Measurements from ENCODE around the gene GRAP2. TPM values are rescaled to one million over a fixed set of nuclear protein-coding genes. Genes with fewer than 3 reads are reported as not detected.

The GRAP2 gene
- total RNA-seq, 4 donors from 2014 or later: 0.67 to 3.1 (median 1.7) TPM

- TF ChIP-seq CTCF (IDR thresholded peaks at IDR 0.05): no peak
- no peak for TF ChIP-seq POLR2A (IDR thresholded peaks at IDR 0.05)
- no peak for TF ChIP-seq POLR2AphosphoS5 (IDR thresholded peaks at IDR 0.05)
- TF ChIP-seq EP300 (IDR thresholded peaks at IDR 0.05): no peak
- Histone ChIP-seq H3K4me1 (no peaks in the 10 kb centered on the region), H3K4me3 (no peak overlapping the region), H3K36me3 (no peaks in the 10 kb centered on the region), H3K27me3 (peaks cover 66% of the 10 kb centered on the region), H3K27ac (no peak overlapping the region), H3K9me3 (no peaks in the 10 kb centered on the region)
- no peak for ATAC-seq
- 78 to 88% methylated on average over 4 to 7 of the region's 8 CpGs for WGBS, 2 donors (ENCODE audit: low coverage in 1 of 2)
Observed at GRCh38 chr22:39933741-39934140, 32.9 kb downstream of the GRAP2 start.

- H3K4me3 ChIP-seq: no peak overlapping the region
- TF ChIP-seq EP300 (IDR thresholded peaks at IDR 0.05) (no peak), CTCF (IDR thresholded peaks at IDR 0.05) (no peak), POLR2AphosphoS5 (IDR thresholded peaks at IDR 0.05) (no peak), POLR2A (IDR thresholded peaks at IDR 0.05) (no peak)
- H3K27ac ChIP-seq: no peak overlapping the region
- peaks cover 58% of the 10 kb centered on the region for H3K27me3 ChIP-seq
- 41 to 51% methylated on average over 4 of the region's 4 CpGs for WGBS, 2 donors (ENCODE audit: low coverage in 1 of 2)
- no peaks in the 10 kb centered on the region for H3K36me3 ChIP-seq
- no peak for ATAC-seq
- H3K4me1 ChIP-seq: no peaks in the 10 kb centered on the region
- no peaks in the 10 kb centered on the region for H3K9me3 ChIP-seq
Observed at GRCh38 chr22:39935116-39935515, 34.2 kb downstream of the GRAP2 start.

- Histone ChIP-seq H3K4me1 (no peaks in the 10 kb centered on the region), H3K27ac (no peak overlapping the region), H3K27me3 (peaks cover 53% of the 10 kb centered on the region), H3K36me3 (no peaks in the 10 kb centered on the region), H3K4me3 (no peak overlapping the region), H3K9me3 (no peaks in the 10 kb centered on the region)
- no peak for ATAC-seq
- TF ChIP-seq POLR2AphosphoS5 (IDR thresholded peaks at IDR 0.05) (no peak), EP300 (IDR thresholded peaks at IDR 0.05) (no peak)
- 48 to 68% methylated on average over 4 to 6 of the region's 6 CpGs for WGBS, 2 donors (ENCODE audit: low coverage in 1 of 2)
Observed at GRCh38 chr22:39935612-39936011, 34.7 kb downstream of the GRAP2 start.

- Histone ChIP-seq H3K36me3 (no peaks in the 10 kb centered on the region), H3K9me3 (no peaks in the 10 kb centered on the region), H3K4me1 (no peaks in the 10 kb centered on the region), H3K4me3 (no peak overlapping the region), H3K27ac (no peak overlapping the region), H3K27me3 (peaks cover 44% of the 10 kb centered on the region)
- no peak for ATAC-seq
- 65 to 75% methylated on average over 6 of the region's 6 CpGs for WGBS, 2 donors (ENCODE audit: low coverage in 1 of 2)
- TF ChIP-seq POLR2AphosphoS5 (IDR thresholded peaks at IDR 0.05) (no peak), CTCF (IDR thresholded peaks at IDR 0.05) (no peak), POLR2A (IDR thresholded peaks at IDR 0.05) (no peak), EP300 (IDR thresholded peaks at IDR 0.05) (no peak)
Observed at GRCh38 chr22:39936523-39937145, 35.8 kb downstream of the GRAP2 start.

GRCh38 chr22:39937906-39938305 is 37.0 kb downstream of the GRAP2 start:
- 69 to 89% methylated on average over 3 of the region's 3 CpGs for WGBS, 2 donors (ENCODE audit: low coverage in 1 of 2)
- Histone ChIP-seq H3K9me3 (no peaks in the 10 kb centered on the region), H3K4me1 (no peaks in the 10 kb centered on the region), H3K36me3 (no peaks in the 10 kb centered on the region), H3K27ac (no peak overlapping the region), H3K4me3 (no peak overlapping the region), H3K27me3 (peaks cover 41% of the 10 kb centered on the region)
- TF ChIP-seq CTCF (IDR thresholded peaks at IDR 0.05): no peak
- ATAC-seq: no peak

All from gastroesophageal sphincter (tissue), 4 donors.